Neural cell (in vitro differentiated cells): Measurements from ENCODE around the gene MYOZ2.

Experiments used
- CTCF ChIP-seq: fragments of 450-650 bp; IDR thresholded peaks from 2 replicates; pipeline ENCODE4 v1.5.1; 2014; ENCODE audit warnings: antibody characterized with exemption, mild to moderate bottlenecking, moderate library complexity; ENCODE audit not compliant: poor library complexity, severe bottlenecking
- EP300 ChIP-seq: fragments of 450-650 bp; conservative IDR thresholded peaks from 2 replicates; pipeline ENCODE4 v1.6.1; 2014; ENCODE audit warnings: antibody characterized with exemption, mild to moderate bottlenecking, moderate library complexity; ENCODE audit not compliant: poor library complexity, severe bottlenecking
- EZH2 ChIP-seq: fragments of 200-600, 300-800 bp; shearing (Covaris generic), sonication (generic); IDR thresholded peaks from 2 replicates; pipeline ENCODE4 v1.6.1; 2014; ENCODE audit warnings: antibody characterized with exemption, low read length, borderline replicate concordance, mild to moderate bottlenecking; ENCODE audit not compliant: insufficient read depth, poor library complexity, severe bottlenecking
- MXI1 ChIP-seq: fragments of 450-650 bp; conservative IDR thresholded peaks from 2 replicates; pipeline ENCODE4 v1.6.1; 2014; ENCODE audit warnings: antibody characterized with exemption, mild to moderate bottlenecking; ENCODE audit not compliant: poor library complexity, severe bottlenecking
- POLR2AphosphoS5 ChIP-seq: IDR thresholded peaks from 2 replicates; pipeline ENCODE4 v1.6.1; 2012
- RAD21 ChIP-seq: fragments of 450-650 bp; conservative IDR thresholded peaks from 2 replicates; pipeline ENCODE4 v1.6.1; 2014; ENCODE audit warnings: antibody characterized with exemption, mild to moderate bottlenecking, moderate library complexity
- REST ChIP-seq: IDR thresholded peaks from 2 replicates; pipeline ENCODE4 v1.6.1; 2012; ENCODE audit warnings: borderline replicate concordance
- SMC3 ChIP-seq: fragments of 450-650 bp; conservative IDR thresholded peaks from 2 replicates; pipeline ENCODE4 v1.6.1; 2014; ENCODE audit warnings: antibody characterized with exemption, mild to moderate bottlenecking, moderate library complexity; ENCODE audit not compliant: poor library complexity

- TF ChIP-seq CTCF = no peak
- no peak for TF ChIP-seq MXI1
- TF ChIP-seq RAD21 = no peak
- no peak for TF ChIP-seq EP300
- no peak for TF ChIP-seq SMC3
- no peak for TF ChIP-seq EZH2
- no peak for TF ChIP-seq POLR2AphosphoS5
- no peak for TF ChIP-seq REST
Observed at GRCh38 chr4:119139822-119140252, 4.2 kb downstream of the MYOZ2 start.
